CD14-positive monocyte (primary cell): ENCODE measurements around the gene OR1F1. TPM values are rescaled to one million over a fixed set of nuclear protein-coding genes. Genes with fewer than 3 reads are reported as not detected.

Experiments used
- DNase-seq, 3 donors: peaks; one replicate each; pipeline ENCODE4 v3.0.0-alpha.2; 2011 to 2022
- H2AFZ ChIP-seq: 2 replicates; pipeline ENCODE4 v1.6.0; 2012; ENCODE audit warnings: mild to moderate bottlenecking, low read depth, low read length, inconsistent platforms; ENCODE audit not compliant: insufficient read depth, poor library complexity, severe bottlenecking
- H3K27ac ChIP-seq, 2 donors: 1 replicate in 1 of 2; 2 replicates in 1 of 2; pipeline ENCODE4 v1.5.1; 2012 to 2013; ENCODE audit warnings: low read length in 2 of 2, control low read depth in 1 of 2, inconsistent platforms in 1 of 2, low read depth in 1 of 2, mild to moderate bottlenecking in 1 of 2
- H3K27me3 ChIP-seq, 2 donors: one replicate each; pipeline versions ENCODE4 v1.6.0 to v1.6.1; 2011 to 2013; ENCODE audit warnings: low read length in 2 of 2; ENCODE audit not compliant: control insufficient read depth in 2 of 2, insufficient read depth in 2 of 2
- H3K36me3 ChIP-seq, 2 donors: replicated peaks in 1 of 2; 1 replicate in 1 of 2; 2 replicates in 1 of 2; pipeline versions ENCODE4 v1.5.1 to v1.6.1; 2012 to 2013; ENCODE audit warnings: low read length in 2 of 2, control low read depth in 1 of 2, inconsistent platforms in 1 of 2, mild to moderate bottlenecking in 1 of 2; ENCODE audit not compliant: insufficient read depth in 2 of 2, control insufficient read depth in 1 of 2
- H3K4me1 ChIP-seq, 2 donors: 1 replicate in 1 of 2; 2 replicates in 1 of 2; pipeline versions ENCODE4 v1.5.1 to v1.6.1; 2012 to 2013; ENCODE audit warnings: low read length in 2 of 2, control low read depth in 1 of 2, inconsistent platforms in 1 of 2, mild to moderate bottlenecking in 1 of 2, moderate library complexity in 1 of 2; ENCODE audit not compliant: insufficient read depth in 2 of 2, control insufficient read depth in 1 of 2
- H3K4me2 ChIP-seq: replicated peaks from 2 replicates; pipeline ENCODE3; 2012; ENCODE audit warnings: low read length, moderate library complexity, mild to moderate bottlenecking; ENCODE audit not compliant: poor library complexity, severe bottlenecking; ENCODE audit errors: extremely low read depth
- H3K4me3 ChIP-seq, 3 experiments: fragments of 200-600 bp in 1 of 3; sonication (generic) in 1 of 3; replicated peaks in 1 of 3; 1 replicate in 2 of 3; 2 replicates in 1 of 3; pipeline ENCODE4 v1.5.1; 2011 to 2013; ENCODE audit warnings: low read length in 3 of 3, mild to moderate bottlenecking in 3 of 3, control low read depth in 2 of 3, low read depth in 2 of 3, inconsistent platforms in 1 of 3, moderate library complexity in 1 of 3
- H3K79me2 ChIP-seq: 2 replicates; pipeline ENCODE4 v1.6.0; 2012; ENCODE audit warnings: mild to moderate bottlenecking, control low read depth, inconsistent platforms, low read length, moderate library complexity; ENCODE audit not compliant: insufficient read depth
- H3K9ac ChIP-seq: 2 replicates; pipeline ENCODE4 v1.6.0; 2017; ENCODE audit warnings: low read length, mild to moderate bottlenecking; ENCODE audit not compliant: insufficient read depth, poor library complexity, severe bottlenecking
- H3K9me3 ChIP-seq, 2 donors: replicated peaks in 1 of 2; 1 replicate in 1 of 2; 2 replicates in 1 of 2; pipeline versions ENCODE4 v1.5.1 to v1.6.1; 2012 to 2013; ENCODE audit warnings: low read length in 2 of 2, control low read depth in 1 of 2; ENCODE audit not compliant: control insufficient read depth in 1 of 2, insufficient read depth in 1 of 2
- H4K20me1 ChIP-seq: 2 replicates; pipeline ENCODE4 v1.6.0; 2012; ENCODE audit warnings: mild to moderate bottlenecking, low read length, control low read depth, moderate library complexity; ENCODE audit not compliant: insufficient read depth
- H3K27ac Mint-ChIP-seq, 7 donors: one replicate each; pipeline ENCODE4 v1.8.0; 2020; ENCODE audit warnings: mild to moderate bottlenecking in 7 of 7, mixed read lengths in 7 of 7, moderate library complexity in 6 of 7, inconsistent platforms in 2 of 7
- H3K27me3 Mint-ChIP-seq, 3 donors: one replicate each; pipeline ENCODE4 v1.8.0; 2021 to 2022; ENCODE audit warnings: low read depth in 3 of 3, mild to moderate bottlenecking in 3 of 3, mixed read lengths in 3 of 3, moderate library complexity in 3 of 3, inconsistent platforms in 1 of 3
- H3K36me3 Mint-ChIP-seq, 2 donors: one replicate each; pipeline ENCODE4 v1.8.0; 2020; ENCODE audit warnings: mixed read lengths in 2 of 2, inconsistent platforms in 1 of 2, mild to moderate bottlenecking in 1 of 2
- H3K4me1 Mint-ChIP-seq: one replicate; pipeline ENCODE4 v1.8.0; 2020; ENCODE audit warnings: mild to moderate bottlenecking, mixed read lengths
- H3K4me3 Mint-ChIP-seq, 2 donors: one replicate each; pipeline ENCODE4 v1.8.0; 2020; ENCODE audit warnings: mild to moderate bottlenecking in 2 of 2, mixed read lengths in 2 of 2, moderate library complexity in 1 of 2
- H3K9me3 Mint-ChIP-seq, 7 donors: one replicate each; pipeline ENCODE4 v1.8.0; 2020 to 2022; ENCODE audit warnings: mixed read lengths in 7 of 7, mild to moderate bottlenecking in 6 of 7, moderate library complexity in 6 of 7, inconsistent platforms in 2 of 7
- CTCF ChIP-seq: fragments of 200-600 bp; IDR thresholded peaks from one replicate; pipeline ENCODE4 v1.8.0; 2022; ENCODE audit warnings: antibody characterized with exemption, mild to moderate bottlenecking
- WGBS: methylation state at CpG from one replicate; pipeline ENCODE4 v1.1.5; 2013; ENCODE audit warnings: missing lambda C conversion rate; ENCODE audit not compliant: insufficient coverage; 5-methylcytosine and 5-hydroxymethylcytosine counted together
- intact Hi-C, 2 donors: fragments of 100-400 bp; cut with micrococcal nuclease; formaldehyde crosslinking; loops; one replicate each; pipeline versions ENCODE4 v1.15.0 to v1.15.1; 2023
- polyA plus RNA-seq, 3 donors: library from polyadenylated mRNA; depleted of rRNA in 1 of 3; unstranded in 2 of 3; stranded (reverse) in 1 of 3; fragments of 300-500 nt in 2 of 3; fragments of >200 nt in 1 of 3; fragmentation: Illumina TruSeq in 2 of 3; gene quantifications; 1 replicate in 2 of 3; 2 replicates in 1 of 3; pipeline ENCODE4 v1.2.3, GENCODE V29; 2012 to 2021

Gene OR1F1
- polyA plus RNA-seq, 3 donors, result not detected

DNA sequence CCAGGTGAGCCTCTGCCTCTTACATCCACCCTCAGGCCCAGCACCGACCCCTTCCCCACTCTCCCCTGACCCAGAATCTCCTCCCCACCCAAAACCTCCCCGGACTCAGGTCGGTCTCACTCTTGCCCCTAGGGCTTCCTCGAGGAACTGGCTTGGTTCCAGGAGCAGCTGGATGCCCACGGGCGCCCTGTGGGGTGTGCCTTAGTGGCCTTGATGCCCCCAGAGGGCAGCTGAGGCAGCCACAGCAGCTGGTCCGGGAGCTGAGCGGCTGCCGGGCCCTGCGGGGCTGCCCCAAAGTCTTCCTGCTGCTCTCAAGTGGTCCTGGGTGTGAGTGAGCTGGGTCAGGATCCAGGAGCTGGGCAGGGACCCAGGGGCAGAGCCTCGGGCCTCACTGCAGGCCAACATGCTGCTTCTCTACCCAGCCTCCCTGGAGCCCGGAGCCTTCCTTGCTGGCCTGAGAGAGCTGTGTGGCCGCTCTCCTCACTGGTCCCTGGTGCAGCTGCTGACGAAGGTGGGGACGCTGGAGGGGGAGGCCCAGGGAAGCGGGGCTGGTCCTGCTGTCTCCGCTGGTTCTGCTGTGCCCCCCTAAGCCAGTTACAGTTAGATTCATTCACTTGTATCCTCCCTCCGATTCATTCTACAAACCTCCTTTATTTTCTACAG is 43.6 kb upstream of the OR1F1 start:
- H3K79me2 ChIP-seq, result no peaks in the 10 kb centered on the region
- H3K36me3 ChIP-seq, result peaks cover 21 to 38% of the 10 kb centered on the region in 2 donors
- no peak overlapping the region for H3K9ac ChIP-seq
- no peak for DNase-seq
- H4K20me1 ChIP-seq, result no peaks in the 10 kb centered on the region
- no peak for TF ChIP-seq CTCF
- H3K4me1 ChIP-seq, result peaks cover 5% of the 10 kb centered on the region in 2 donors
- peaks cover 29 to 38% of the 10 kb centered on the region in 2 donors for H3K36me3 Mint-ChIP-seq
- peaks cover 4 to 16% (median 11%) of the 10 kb centered on the region in 3 donors for H3K27me3 Mint-ChIP-seq
- H3K4me3 ChIP-seq, result no peak overlapping the region
- no peak overlapping the region for H2AFZ ChIP-seq
- 78% methylated on average over 18 of the region's 18 CpGs for WGBS
- H3K27ac ChIP-seq, result no peak overlapping the region
- intact Hi-C loops, result no loop called here
- no peaks in the 10 kb centered on the region for H3K9me3 Mint-ChIP-seq
- no peak overlapping the region for H3K27ac Mint-ChIP-seq
- H3K9me3 ChIP-seq, result no peaks in the 10 kb centered on the region
- no peaks in the 10 kb centered on the region for H3K27me3 ChIP-seq
- no peak overlapping the region for H3K4me3 Mint-ChIP-seq
- no peak overlapping the region for H3K4me2 ChIP-seq
- peaks cover 6% of the 10 kb centered on the region for H3K4me1 Mint-ChIP-seq

DNA sequence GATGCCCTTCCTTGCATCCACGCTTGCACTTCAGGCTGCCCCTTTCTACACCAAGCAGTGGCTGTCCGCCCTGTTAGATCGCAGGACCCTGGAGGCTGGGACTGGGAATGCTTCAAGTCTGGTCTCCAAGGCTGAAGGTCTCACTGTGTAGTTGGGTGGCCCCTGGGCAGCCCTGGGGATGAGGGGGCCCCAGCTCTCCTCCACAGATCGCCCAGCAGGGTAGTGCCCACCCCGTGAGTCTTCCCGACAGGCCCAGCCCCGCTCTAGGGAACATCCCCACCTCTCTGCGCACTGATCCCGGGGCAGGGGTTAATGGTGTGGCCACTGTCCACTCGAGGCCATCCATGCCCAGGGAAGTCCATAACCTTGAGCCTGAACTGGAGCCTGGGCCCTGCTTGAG is 42.9 kb upstream of the OR1F1 start:
- no peaks in the 10 kb centered on the region for H3K9me3 Mint-ChIP-seq
- H3K36me3 Mint-ChIP-seq, result peaks cover 23 to 31% of the 10 kb centered on the region in 2 donors
- peak overlapping the region in 2 of 7 donors; percentile 7 to 38 for H3K27ac Mint-ChIP-seq
- Histone ChIP-seq H3K27ac (no peak overlapping the region), H3K36me3 (peaks cover 19 to 31% of the 10 kb centered on the region in 2 donors), H3K4me2 (no peak overlapping the region), H4K20me1 (no peaks in the 10 kb centered on the region), H2AFZ (no peak overlapping the region), H3K27me3 (no peaks in the 10 kb centered on the region), H3K4me1 (peaks cover 12% of the 10 kb centered on the region in 2 donors), H3K79me2 (no peaks in the 10 kb centered on the region), H3K9ac (no peak overlapping the region), H3K9me3 (no peaks in the 10 kb centered on the region), H3K4me3 (no peak overlapping the region)
- WGBS, result 92% methylated on average over 10 of the region's 10 CpGs
- intact Hi-C loops, result no loop called here
- H3K27me3 Mint-ChIP-seq, result peaks cover 4 to 16% (median 11%) of the 10 kb centered on the region in 3 donors
- no peak for TF ChIP-seq CTCF
- DNase-seq, result no peak
- peaks cover 12% of the 10 kb centered on the region for H3K4me1 Mint-ChIP-seq
- no peak overlapping the region for H3K4me3 Mint-ChIP-seq
